ENCODE measurements around the gene LRMDA.

DNA sequence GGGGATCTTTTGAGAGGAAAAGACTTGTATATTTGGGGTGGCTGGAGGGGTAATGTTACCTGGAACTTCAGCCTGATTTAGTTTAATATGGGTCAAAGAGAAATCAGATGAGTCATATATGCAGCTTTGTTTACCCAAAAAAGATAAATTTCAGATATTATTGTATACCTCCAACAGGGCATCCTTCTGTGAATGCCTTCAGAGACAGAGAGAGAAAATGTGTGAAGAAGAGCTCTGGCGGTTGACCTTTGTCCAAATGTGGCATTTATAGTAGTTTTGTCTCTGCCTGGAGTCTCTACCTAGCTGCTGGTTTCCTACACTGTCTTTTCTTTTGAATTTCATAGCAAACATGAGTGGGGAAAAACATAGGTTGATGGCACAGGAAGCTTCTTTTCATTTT lies 21.6 kb downstream of the LRMDA start:
- TF ChIP-seq, protein P1, sequence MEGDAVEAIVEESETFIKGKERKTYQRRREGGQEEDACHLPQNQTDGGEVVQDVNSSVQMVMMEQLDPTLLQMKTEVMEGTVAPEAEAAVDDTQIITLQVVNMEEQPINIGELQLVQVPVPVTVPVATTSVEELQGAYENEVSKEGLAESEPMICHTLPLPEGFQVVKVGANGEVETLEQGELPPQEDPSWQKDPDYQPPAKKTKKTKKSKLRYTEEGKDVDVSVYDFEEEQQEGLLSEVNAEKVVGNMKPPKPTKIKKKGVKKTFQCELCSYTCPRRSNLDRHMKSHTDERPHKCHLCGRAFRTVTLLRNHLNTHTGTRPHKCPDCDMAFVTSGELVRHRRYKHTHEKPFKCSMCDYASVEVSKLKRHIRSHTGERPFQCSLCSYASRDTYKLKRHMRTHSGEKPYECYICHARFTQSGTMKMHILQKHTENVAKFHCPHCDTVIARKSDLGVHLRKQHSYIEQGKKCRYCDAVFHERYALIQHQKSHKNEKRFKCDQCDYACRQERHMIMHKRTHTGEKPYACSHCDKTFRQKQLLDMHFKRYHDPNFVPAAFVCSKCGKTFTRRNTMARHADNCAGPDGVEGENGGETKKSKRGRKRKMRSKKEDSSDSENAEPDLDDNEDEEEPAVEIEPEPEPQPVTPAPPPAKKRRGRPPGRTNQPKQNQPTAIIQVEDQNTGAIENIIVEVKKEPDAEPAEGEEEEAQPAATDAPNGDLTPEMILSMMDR (IDR thresholded peaks at IDR 0.05; ENCODE audit: control extremely low read depth in 1 of 3, insufficient read depth in 1 of 3, low read depth in 1 of 3, low read length in 3 of 3), result no peak
- TF ChIP-seq SRF (IDR thresholded peaks at IDR 0.05; ENCODE audit: low read depth, low read length) (no peak), SUZ12 (IDR thresholded peaks at IDR 0.05; ENCODE audit: low read length) (no peak), HDAC2 (IDR thresholded peaks at IDR 0.05; ENCODE audit: borderline replicate concordance in 1 of 2, low read depth in 2 of 2, low read length in 2 of 2) (no peak), RAD21 (IDR thresholded peaks at IDR 0.05 in 1 of 2, conservative IDR thresholded peaks at IDR 0.05 in 1 of 2; ENCODE audit: low read depth in 2 of 2, low read length in 2 of 2) (no peak), EZH2 (IDR thresholded peaks at IDR 0.05; ENCODE audit: low read depth, low read length, severe bottlenecking) (no peak), GABPA (IDR thresholded peaks at IDR 0.05; ENCODE audit: borderline replicate concordance, insufficient read depth, low read length) (no peak), CEBPB (IDR thresholded peaks at IDR 0.05; ENCODE audit: low read depth, low read length) (no peak), POLR2AphosphoS5 (IDR thresholded peaks at IDR 0.05; ENCODE audit: low read depth, low read length) (no peak), SP1 (IDR thresholded peaks at IDR 0.05; ENCODE audit: low read depth, low read length) (no peak), BRCA1 (IDR thresholded peaks at IDR 0.05; ENCODE audit: low read depth, low read length) (no peak), MAFK (IDR thresholded peaks at IDR 0.05; ENCODE audit: low read depth, low read length) (no peak), CHD1 (IDR thresholded peaks at IDR 0.05; ENCODE audit: low read depth, low read length) (no peak)
- TF ChIP-seq, protein P2, sequence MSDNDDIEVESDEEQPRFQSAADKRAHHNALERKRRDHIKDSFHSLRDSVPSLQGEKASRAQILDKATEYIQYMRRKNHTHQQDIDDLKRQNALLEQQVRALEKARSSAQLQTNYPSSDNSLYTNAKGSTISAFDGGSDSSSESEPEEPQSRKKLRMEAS (IDR thresholded peaks at IDR 0.05), result no peak
